ENCODE results near the gene TMC1. TPM values are rescaled to one million over a fixed set of nuclear protein-coding genes. Genes with fewer than 3 reads are reported as not detected.

TMC1 gene
- total RNA-seq, 1 donor from 2014 or later: not detected

DNA sequence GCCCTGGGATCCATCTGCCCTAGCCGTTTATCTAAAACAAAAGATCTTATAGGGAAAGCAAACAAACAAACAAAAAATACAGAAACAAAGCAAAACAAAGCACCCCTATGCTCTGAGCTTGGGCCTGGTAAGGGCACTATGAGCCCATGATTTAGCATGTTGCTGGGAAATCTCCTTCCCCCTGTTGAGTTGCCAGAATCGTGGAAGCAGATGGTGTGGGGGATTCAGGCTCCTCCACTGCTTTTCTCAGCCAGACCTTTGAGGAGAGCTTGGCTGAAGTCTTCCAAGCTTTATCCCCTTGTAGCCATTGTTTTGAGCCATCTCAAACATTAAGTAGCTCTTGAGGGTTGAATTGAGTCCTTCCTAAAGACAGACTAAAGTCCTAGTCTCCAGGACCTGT lies 29.9 kb downstream of the TMC1 start:
- Mint-ChIP-seq H3K4me3 (ENCODE audit: unreplicated experiment) (no peak overlapping the region), H3K27me3 (ENCODE audit: low read depth) (no peaks in the 10 kb centered on the region), H3K27ac (ENCODE audit: unreplicated experiment) (no peak overlapping the region), H3K36me3 (ENCODE audit: low read depth) (no peaks in the 10 kb centered on the region), H3K4me1 (ENCODE audit: low read depth) (peaks cover 36% of the 10 kb centered on the region), H3K9me3 (ENCODE audit: low read depth) (no peaks in the 10 kb centered on the region)
- no peak for DNase-seq (ENCODE audit: low spot score)
- TF ChIP-seq, protein P1, sequence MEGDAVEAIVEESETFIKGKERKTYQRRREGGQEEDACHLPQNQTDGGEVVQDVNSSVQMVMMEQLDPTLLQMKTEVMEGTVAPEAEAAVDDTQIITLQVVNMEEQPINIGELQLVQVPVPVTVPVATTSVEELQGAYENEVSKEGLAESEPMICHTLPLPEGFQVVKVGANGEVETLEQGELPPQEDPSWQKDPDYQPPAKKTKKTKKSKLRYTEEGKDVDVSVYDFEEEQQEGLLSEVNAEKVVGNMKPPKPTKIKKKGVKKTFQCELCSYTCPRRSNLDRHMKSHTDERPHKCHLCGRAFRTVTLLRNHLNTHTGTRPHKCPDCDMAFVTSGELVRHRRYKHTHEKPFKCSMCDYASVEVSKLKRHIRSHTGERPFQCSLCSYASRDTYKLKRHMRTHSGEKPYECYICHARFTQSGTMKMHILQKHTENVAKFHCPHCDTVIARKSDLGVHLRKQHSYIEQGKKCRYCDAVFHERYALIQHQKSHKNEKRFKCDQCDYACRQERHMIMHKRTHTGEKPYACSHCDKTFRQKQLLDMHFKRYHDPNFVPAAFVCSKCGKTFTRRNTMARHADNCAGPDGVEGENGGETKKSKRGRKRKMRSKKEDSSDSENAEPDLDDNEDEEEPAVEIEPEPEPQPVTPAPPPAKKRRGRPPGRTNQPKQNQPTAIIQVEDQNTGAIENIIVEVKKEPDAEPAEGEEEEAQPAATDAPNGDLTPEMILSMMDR (IDR thresholded peaks at IDR 0.05): no peak

- no peaks in the 10 kb centered on the region for H3K9me3 Mint-ChIP-seq (ENCODE audit: low read depth)
- no peak for DNase-seq (ENCODE audit: low spot score)
- H3K4me1 Mint-ChIP-seq (ENCODE audit: low read depth): peaks cover 41% of the 10 kb centered on the region
- no peak overlapping the region for H3K4me3 Mint-ChIP-seq (ENCODE audit: unreplicated experiment)
- no peak overlapping the region for H3K27ac Mint-ChIP-seq (ENCODE audit: unreplicated experiment)
- TF ChIP-seq, protein P1 (IDR thresholded peaks at IDR 0.05): no peak
- H3K36me3 Mint-ChIP-seq (ENCODE audit: low read depth): no peaks in the 10 kb centered on the region
- H3K27me3 Mint-ChIP-seq (ENCODE audit: low read depth): no peaks in the 10 kb centered on the region
Observed at GRCh38 chr9:72552356-72552755, 30.9 kb downstream of the TMC1 start.

GRCh38 chr9:72554221-72554641 lies 32.8 kb downstream of the TMC1 start:
- peak overlapping the region; percentile 2 for H3K4me3 Mint-ChIP-seq (ENCODE audit: unreplicated experiment)
- H3K27me3 Mint-ChIP-seq (ENCODE audit: low read depth): no peaks in the 10 kb centered on the region
- peaks cover 54% of the 10 kb centered on the region for H3K4me1 Mint-ChIP-seq (ENCODE audit: low read depth)
- H3K9me3 Mint-ChIP-seq (ENCODE audit: low read depth): no peaks in the 10 kb centered on the region
- no peak for DNase-seq (ENCODE audit: low spot score)
- H3K27ac Mint-ChIP-seq (ENCODE audit: unreplicated experiment): peak overlapping the region; percentile 89
- TF ChIP-seq, protein P1 (IDR thresholded peaks at IDR 0.05): no peak
- H3K36me3 Mint-ChIP-seq (ENCODE audit: low read depth): no peaks in the 10 kb centered on the region

DNA sequence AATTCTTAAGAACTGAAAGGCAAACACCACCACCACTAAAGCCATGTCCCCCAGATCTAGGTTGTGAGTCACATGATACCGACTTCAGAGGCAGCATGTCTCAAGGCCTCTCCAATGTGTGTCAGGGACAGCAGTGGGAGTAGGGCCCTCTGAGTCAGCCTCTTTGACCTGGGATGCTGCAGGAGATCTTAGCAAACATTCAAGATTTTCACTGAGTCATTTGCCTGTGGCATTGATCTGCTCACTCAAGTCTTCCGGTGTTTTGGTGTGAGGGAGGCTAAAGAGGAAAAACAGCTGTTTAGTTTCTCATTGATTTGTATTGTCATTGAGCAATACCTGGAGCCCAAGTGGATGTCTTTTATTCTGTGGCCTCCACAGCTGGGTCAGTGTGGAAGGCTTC lies 36.1 kb downstream of the TMC1 start:
- H3K4me3 Mint-ChIP-seq (ENCODE audit: unreplicated experiment): no peak overlapping the region
- H3K4me1 Mint-ChIP-seq (ENCODE audit: low read depth): peaks cover 43% of the 10 kb centered on the region
- no peaks in the 10 kb centered on the region for H3K27me3 Mint-ChIP-seq (ENCODE audit: low read depth)
- TF ChIP-seq, protein P1 (IDR thresholded peaks at IDR 0.05): no peak
- H3K9me3 Mint-ChIP-seq (ENCODE audit: low read depth): no peaks in the 10 kb centered on the region
- no peak for DNase-seq (ENCODE audit: low spot score)
- peak overlapping the region; percentile 86 for H3K27ac Mint-ChIP-seq (ENCODE audit: unreplicated experiment)
- no peaks in the 10 kb centered on the region for H3K36me3 Mint-ChIP-seq (ENCODE audit: low read depth)

DNA sequence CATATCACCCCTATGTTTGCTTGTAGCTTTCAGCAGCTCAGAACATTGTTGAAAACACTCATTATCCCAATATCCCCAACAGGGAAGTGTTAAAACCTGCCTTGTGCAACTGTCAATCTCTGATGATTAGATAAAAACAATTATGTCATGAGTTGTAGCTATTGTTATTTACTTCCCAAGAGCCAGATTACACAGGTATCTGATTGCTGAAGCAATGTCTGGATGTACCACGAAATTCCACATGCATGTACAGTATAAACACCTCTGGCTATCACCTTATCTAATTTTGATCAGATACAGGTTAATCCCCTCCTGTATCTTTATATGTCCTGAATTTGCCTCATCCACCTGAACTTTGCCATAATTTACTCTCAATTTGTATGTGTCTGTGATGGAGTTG lies 38.7 kb downstream of the TMC1 start:
- H3K27ac Mint-ChIP-seq (ENCODE audit: unreplicated experiment): no peak overlapping the region
- DNase-seq (ENCODE audit: low spot score): no peak
- peaks cover 33% of the 10 kb centered on the region for H3K4me1 Mint-ChIP-seq (ENCODE audit: low read depth)
- H3K36me3 Mint-ChIP-seq (ENCODE audit: low read depth): no peaks in the 10 kb centered on the region
- TF ChIP-seq, protein P1 (IDR thresholded peaks at IDR 0.05): no peak
- no peaks in the 10 kb centered on the region for H3K27me3 Mint-ChIP-seq (ENCODE audit: low read depth)
- H3K9me3 Mint-ChIP-seq (ENCODE audit: low read depth): no peaks in the 10 kb centered on the region
- H3K4me3 Mint-ChIP-seq (ENCODE audit: unreplicated experiment): no peak overlapping the region

Data from chondrocyte (in vitro differentiated cells).